Measurements from ENCODE around the gene INPP5A. TPM values are rescaled to one million over a fixed set of nuclear protein-coding genes. Genes with fewer than 3 reads are reported as not detected.
"Not testable (repeated sequence)": the region's sequence is repeated elsewhere in the genome, so short reads cannot be mapped to it uniquely, and the experiment has no call there.

INPP5A gene
- total and polyA plus RNA-seq, 11 donors = 38.6 to 179 (median 102) TPM

DNA sequence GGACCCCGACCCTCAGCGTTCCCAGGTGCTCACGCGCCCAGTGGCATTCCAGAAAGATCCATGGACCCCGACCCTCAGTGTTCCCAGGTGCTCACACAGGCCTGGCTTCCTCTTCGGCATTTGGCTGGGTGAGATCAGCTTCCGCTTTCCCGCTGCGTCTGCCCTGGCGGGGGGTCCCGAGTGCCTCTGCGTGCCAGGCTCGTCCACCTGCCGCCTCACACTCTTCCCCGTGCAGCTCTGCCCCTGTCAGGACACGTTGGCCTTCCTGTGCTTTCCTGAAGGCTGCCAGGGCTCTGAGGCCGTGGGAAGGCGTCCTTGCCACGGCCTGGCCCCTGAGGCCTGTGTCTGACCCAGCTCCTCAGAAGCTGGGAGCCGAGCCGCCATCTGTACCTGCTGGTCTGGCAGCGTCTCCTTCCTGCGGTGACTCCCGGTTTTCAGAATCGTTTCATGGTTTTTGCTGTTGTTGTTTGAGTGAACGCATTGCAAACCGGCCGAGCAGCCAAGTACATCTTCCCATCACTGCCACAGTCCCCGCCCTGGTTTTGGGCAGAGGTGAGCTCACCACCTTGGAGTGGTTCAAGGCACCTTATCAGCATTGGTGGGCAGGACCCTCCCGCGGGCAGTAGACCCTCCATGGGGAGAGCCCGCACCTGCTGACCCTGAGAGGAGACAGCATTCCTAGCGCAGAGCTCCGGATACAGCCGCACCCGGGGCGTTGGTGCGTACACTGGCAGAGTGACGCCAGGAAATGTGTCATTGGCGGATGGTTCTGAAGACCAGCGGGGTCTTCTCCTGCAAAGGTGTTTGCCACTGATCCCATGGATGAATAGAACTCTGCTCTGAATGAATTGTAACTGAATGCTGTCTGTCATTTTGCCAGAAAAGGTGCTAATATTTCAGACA lies 231.0 kb downstream of the INPP5A start:
- TF ChIP-seq, protein P1, sequence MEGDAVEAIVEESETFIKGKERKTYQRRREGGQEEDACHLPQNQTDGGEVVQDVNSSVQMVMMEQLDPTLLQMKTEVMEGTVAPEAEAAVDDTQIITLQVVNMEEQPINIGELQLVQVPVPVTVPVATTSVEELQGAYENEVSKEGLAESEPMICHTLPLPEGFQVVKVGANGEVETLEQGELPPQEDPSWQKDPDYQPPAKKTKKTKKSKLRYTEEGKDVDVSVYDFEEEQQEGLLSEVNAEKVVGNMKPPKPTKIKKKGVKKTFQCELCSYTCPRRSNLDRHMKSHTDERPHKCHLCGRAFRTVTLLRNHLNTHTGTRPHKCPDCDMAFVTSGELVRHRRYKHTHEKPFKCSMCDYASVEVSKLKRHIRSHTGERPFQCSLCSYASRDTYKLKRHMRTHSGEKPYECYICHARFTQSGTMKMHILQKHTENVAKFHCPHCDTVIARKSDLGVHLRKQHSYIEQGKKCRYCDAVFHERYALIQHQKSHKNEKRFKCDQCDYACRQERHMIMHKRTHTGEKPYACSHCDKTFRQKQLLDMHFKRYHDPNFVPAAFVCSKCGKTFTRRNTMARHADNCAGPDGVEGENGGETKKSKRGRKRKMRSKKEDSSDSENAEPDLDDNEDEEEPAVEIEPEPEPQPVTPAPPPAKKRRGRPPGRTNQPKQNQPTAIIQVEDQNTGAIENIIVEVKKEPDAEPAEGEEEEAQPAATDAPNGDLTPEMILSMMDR (IDR thresholded peaks at IDR 0.05) = no peak
- TF ChIP-seq POLR2A (IDR thresholded peaks at IDR 0.05) = no peak
- WGBS, 4 donors = 98 to 100% (median 98%) methylated on average over 37 to 41 of the region's 41 CpGs
- intact Hi-C loops (cut with DNase I) = no loop called here
- DNase-seq (no peak), ATAC-seq (no peak)
- no peaks in the 10 kb centered on the region for H3K9me3 ChIP-seq
- no peak overlapping the region for H3K4me3 ChIP-seq
- H3K36me3 ChIP-seq = peaks cover 0 to 25% (median 21%) of the 10 kb centered on the region in 9 donors
- no peaks in the 10 kb centered on the region for H3K4me1 ChIP-seq
- no peaks in the 10 kb centered on the region for H3K27me3 ChIP-seq
- H3K27ac ChIP-seq = no peak overlapping the region

DNA sequence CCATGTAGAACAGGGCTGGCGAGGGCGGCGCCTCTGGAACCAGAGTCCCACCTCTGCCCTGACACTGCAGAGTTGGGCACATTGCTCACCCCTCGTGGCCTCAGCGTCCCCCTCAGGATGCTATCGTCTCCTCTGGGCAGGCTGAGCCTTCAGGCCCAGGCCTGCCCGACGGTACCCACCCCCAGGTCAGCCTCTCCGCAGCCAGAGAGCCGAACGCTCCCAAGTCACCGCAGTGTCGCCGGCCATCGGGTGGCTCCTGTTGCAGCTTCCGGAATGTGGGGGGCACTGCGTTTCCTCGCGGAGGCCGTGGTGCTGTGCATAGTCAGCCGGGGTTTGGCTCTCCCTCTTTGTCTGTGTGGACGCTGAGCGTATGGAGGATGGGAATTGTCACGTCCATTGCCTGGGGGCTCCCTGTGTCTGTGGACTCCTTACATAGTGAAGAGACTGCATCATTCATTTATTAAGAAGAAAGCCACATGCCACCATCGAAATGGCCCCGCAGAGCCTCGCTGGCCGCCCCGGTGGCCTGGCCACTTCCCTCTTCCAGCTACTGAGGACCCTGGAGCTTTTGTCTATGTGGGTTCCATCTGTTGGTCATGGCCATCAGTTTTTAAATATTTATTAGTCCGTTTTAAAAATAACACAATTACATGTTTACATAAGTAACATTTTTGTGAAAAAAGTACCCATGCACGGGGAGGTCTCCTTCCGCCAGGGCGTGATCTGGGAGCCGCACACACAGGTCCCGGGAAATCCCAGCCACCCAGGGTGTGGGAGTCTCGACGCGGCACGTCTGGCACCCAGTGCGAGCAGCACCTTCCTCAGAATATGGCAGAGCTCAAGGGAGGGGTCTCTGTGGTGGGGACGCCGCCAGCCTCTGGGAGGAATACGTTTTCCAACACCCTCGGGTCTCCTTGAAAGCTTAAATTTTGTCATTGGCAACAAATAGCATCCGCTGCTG lies 232.8 kb downstream of the INPP5A start:
- WGBS, 4 donors = 95 to 97% (median 97%) methylated on average over 35 to 45 of the region's 45 CpGs
- Histone ChIP-seq H3K36me3 (peaks cover 0 to 34% (median 21%) of the 10 kb centered on the region in 9 donors), H3K27ac (no peak overlapping the region), H3K4me1 (no peaks in the 10 kb centered on the region), H3K27me3 (no peaks in the 10 kb centered on the region), H3K4me3 (no peak overlapping the region), H3K9me3 (no peaks in the 10 kb centered on the region)
- intact Hi-C loops (cut with DNase I) = no loop called here
- no peak for ATAC-seq
- TF ChIP-seq, protein P1 (IDR thresholded peaks at IDR 0.05) = no peak
- TF ChIP-seq POLR2A (IDR thresholded peaks at IDR 0.05) = no peak
- DNase-seq = no peak

DNA sequence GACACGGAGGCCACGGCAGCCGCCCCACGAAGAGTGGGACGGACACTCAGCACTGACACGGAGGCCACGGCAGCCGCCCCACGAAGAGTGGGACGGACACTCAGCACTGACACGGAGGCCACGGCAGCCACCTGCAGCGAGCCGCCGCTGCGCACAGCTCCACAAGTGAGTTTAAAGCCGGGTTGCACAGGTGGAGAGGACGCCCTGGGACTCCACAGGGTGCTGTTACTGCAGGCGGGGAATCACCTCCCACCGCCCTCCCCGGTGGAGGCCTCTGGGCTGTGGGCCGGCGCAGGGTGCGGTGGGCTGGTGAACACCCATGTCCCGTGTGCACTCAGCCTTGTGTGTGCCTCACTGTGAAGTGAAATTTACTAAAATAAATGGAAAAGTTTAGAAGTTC lies 235.2 kb downstream of the INPP5A start:
- H3K4me1 ChIP-seq; H3K27me3 ChIP-seq; H3K27ac ChIP-seq; H3K9me3 ChIP-seq; ATAC-seq; H3K4me3 ChIP-seq; DNase-seq; intact Hi-C loops (cut with DNase I): not testable (repeated sequence)
- WGBS, 4 donors = 94 to 100% (median 98%) methylated on average over 6 to 21 of the region's 25 CpGs
- H3K36me3 ChIP-seq = peaks cover 0 to 42% (median 17%) of the 10 kb centered on the region in 9 donors

DNA sequence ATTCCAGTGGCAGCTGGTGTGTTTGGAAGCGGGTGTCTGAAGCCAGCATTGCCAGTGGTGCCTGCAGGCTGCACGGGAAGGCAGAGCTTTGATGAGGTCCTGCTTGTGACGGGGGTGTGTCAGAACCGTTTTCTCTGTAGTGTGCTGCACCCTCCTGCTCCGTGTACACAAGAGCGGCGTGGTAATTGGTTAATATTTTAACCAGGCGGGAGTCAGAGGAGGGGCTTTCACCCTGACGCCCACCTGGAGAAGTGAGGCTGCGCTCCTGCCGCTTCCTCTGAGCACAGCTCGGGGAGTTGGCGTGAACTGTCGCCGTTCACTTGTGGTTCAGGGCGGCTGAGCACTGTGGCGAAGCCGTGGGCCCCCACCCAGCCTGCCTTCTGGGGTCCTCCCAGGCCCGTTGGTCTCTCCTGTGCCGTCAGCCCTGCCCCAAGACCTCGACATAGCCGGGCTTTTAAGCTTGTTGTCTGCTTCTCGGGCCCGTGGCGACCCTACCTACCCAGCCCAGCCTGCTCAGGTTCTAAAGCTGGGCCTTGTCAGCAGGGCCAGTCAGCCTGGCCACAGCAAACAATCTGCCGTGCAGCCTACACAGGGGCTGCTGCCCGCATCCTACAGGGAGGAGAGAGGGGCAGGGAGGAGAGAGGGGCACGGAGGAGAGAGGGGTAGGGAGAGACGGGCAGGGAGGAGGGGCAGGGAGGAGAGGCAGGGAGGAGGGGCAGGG lies 236.8 kb downstream of the INPP5A start:
- ATAC-seq = no peak
- WGBS, 4 donors = 85 to 91% (median 88%) methylated on average over 25 to 29 of the region's 29 CpGs
- H3K27me3 ChIP-seq = no peaks in the 10 kb centered on the region
- H3K4me3 ChIP-seq = no peak overlapping the region
- DNase-seq = no peak
- H3K9me3 ChIP-seq = no peaks in the 10 kb centered on the region
- H3K36me3 ChIP-seq = peaks cover 0 to 41% (median 30%) of the 10 kb centered on the region in 9 donors
- no peak for TF ChIP-seq POLR2A (IDR thresholded peaks at IDR 0.05)
- TF ChIP-seq, protein P1 (IDR thresholded peaks at IDR 0.05) = no peak
- no peak overlapping the region for H3K27ac ChIP-seq
- H3K4me1 ChIP-seq = no peaks in the 10 kb centered on the region
- intact Hi-C loops (cut with DNase I) = no loop called here
